OCI-LY1 (cell line): ENCODE data around the gene OR4D2.
A peak's percentile ranks its signal among the peaks of the same experiment; 100 is the strongest.
"Not testable (repeated sequence)": the region's sequence is repeated elsewhere in the genome, so short reads cannot be mapped to it uniquely, and the experiment has no call there.

Experiments used
- H2AFZ ChIP-seq: fragments of 200-600 bp; sonication (generic), shearing (Covaris generic); 2 replicates; pipeline ENCODE4 v1.6.0; 2014; ENCODE audit warnings: antibody characterized with exemption, mild to moderate bottlenecking, low read length
- H3F3A ChIP-seq: fragments of 200-600 bp; sonication (generic), shearing (Covaris generic); 2 replicates; pipeline ENCODE4 v1.6.0; 2014; ENCODE audit warnings: mild to moderate bottlenecking, antibody characterized with exemption, low read length, moderate library complexity; ENCODE audit not compliant: insufficient read depth
- H3K27ac ChIP-seq: fragments of 200-600 bp; sonication (generic); 2 replicates; pipeline ENCODE4 v1.5.1; 2014; ENCODE audit warnings: low read length, mixed run types, mild to moderate bottlenecking, low read depth; ENCODE audit not compliant: poor library complexity, severe bottlenecking
- H3K27me3 ChIP-seq: fragments of 200-600 bp; sonication (generic); 2 replicates; pipeline ENCODE4 v1.6.0; 2014; ENCODE audit warnings: antibody characterized with exemption, mild to moderate bottlenecking, low read length, moderate library complexity; ENCODE audit not compliant: insufficient read depth
- H3K36me3 ChIP-seq: fragments of 200-600 bp; sonication (generic); 2 replicates; pipeline ENCODE4 v1.6.1; 2014; ENCODE audit warnings: mild to moderate bottlenecking, antibody characterized with exemption, low read length, moderate library complexity, mixed read lengths; ENCODE audit not compliant: insufficient read depth
- H3K4me1 ChIP-seq: fragments of 200-600 bp; sonication (generic); 2 replicates; pipeline ENCODE4 v1.5.1; 2014; ENCODE audit warnings: mild to moderate bottlenecking, low read length, moderate library complexity; ENCODE audit not compliant: insufficient read depth, severe bottlenecking
- H3K4me2 ChIP-seq: fragments of 200-600 bp; sonication (generic), shearing (Covaris generic); 2 replicates; pipeline ENCODE4 v1.6.1; 2014; ENCODE audit warnings: low read length
- H3K4me3 ChIP-seq: fragments of 200-600 bp; sonication (generic); 2 replicates; pipeline ENCODE4 v1.5.1; 2014; ENCODE audit warnings: low read length, low read depth, mild to moderate bottlenecking, mixed read lengths; ENCODE audit not compliant: poor library complexity, severe bottlenecking
- H3K79me2 ChIP-seq: fragments of 200-600 bp; shearing (Covaris generic); 2 replicates; pipeline ENCODE4 v1.6.1; 2016; ENCODE audit warnings: mixed run types, low read length, mixed read lengths; ENCODE audit not compliant: insufficient read depth
- H3K9ac ChIP-seq: fragments of 200-600 bp; sonication (generic), shearing (Covaris generic); 2 replicates; pipeline ENCODE4 v1.6.1; 2014; ENCODE audit warnings: mild to moderate bottlenecking, low read length, mixed read lengths
- H3K9me2 ChIP-seq: fragments of 200-600 bp; sonication (generic), shearing (Covaris generic); 2 replicates; pipeline ENCODE4 v1.6.1; 2014; ENCODE audit warnings: low read depth, mild to moderate bottlenecking, low read length, mixed read lengths
- H3K9me3 ChIP-seq: fragments of 200-600 bp; shearing (Covaris generic); 2 replicates; pipeline ENCODE4 v1.6.1; 2014; ENCODE audit warnings: low read length, mixed read lengths
- H4K20me1 ChIP-seq: fragments of 200-600 bp; sonication (generic), shearing (Covaris generic); 2 replicates; pipeline ENCODE4 v1.6.0; 2016; ENCODE audit warnings: mild to moderate bottlenecking, low read length; ENCODE audit not compliant: insufficient read depth
- CTCF ChIP-seq: fragments of 200-600 bp; sonication (generic), shearing (Covaris generic); IDR thresholded peaks from 2 replicates; pipeline ENCODE4 v1.5.1; 2017; ENCODE audit warnings: mild to moderate bottlenecking, antibody characterized with exemption, low read length, moderate library complexity, mixed read lengths
- EZH2 ChIP-seq: fragments of 200-600 bp; sonication (generic), shearing (Covaris generic); IDR thresholded peaks from 2 replicates; pipeline ENCODE4 v1.8.0; 2017; ENCODE audit warnings: borderline replicate concordance, mixed run types, mild to moderate bottlenecking, antibody characterized with exemption, low read length, moderate library complexity, mixed read lengths

The OR4D2 gene

GRCh38 chr17:58120195-58120822 lies 46.5 kb upstream of the OR4D2 start:
- no peaks in the 10 kb centered on the region for H3K36me3 ChIP-seq
- no peak overlapping the region for H2AFZ ChIP-seq

GRCh38 chr17:58121925-58122324 lies 44.9 kb upstream of the OR4D2 start:
- TF ChIP-seq EZH2 (no peak), CTCF (peak; percentile 33; the same call in 1 of the 2 replicates)
- Histone ChIP-seq H3K4me2 (no peak overlapping the region), H2AFZ (no peak overlapping the region), H3F3A (no peaks in the 10 kb centered on the region), H3K27ac (no peak overlapping the region), H4K20me1 (no peaks in the 10 kb centered on the region), H3K27me3 (peaks cover 2% of the 10 kb centered on the region; the same call in 1 of the 2 replicates), H3K4me3 (no peak overlapping the region), H3K4me1 (no peaks in the 10 kb centered on the region), H3K9me3 (no peaks in the 10 kb centered on the region), H3K36me3 (no peaks in the 10 kb centered on the region), H3K79me2 (no peaks in the 10 kb centered on the region), H3K9me2 (no peaks in the 10 kb centered on the region), H3K9ac (no peak overlapping the region)

More at GRCh38 chr17:58120195-58120822, 46.5 kb upstream of the OR4D2 start:
- Histone ChIP-seq H3K9ac (no peak overlapping the region), H3K79me2 (no peaks in the 10 kb centered on the region), H3K4me2 (no peak overlapping the region), H3K4me3 (no peak overlapping the region), H3K9me2 (no peaks in the 10 kb centered on the region), H3K27ac (no peak overlapping the region), H3K4me1 (no peaks in the 10 kb centered on the region), H3K27me3 (peaks cover 4% of the 10 kb centered on the region; the same call in 1 of the 2 replicates), H3K9me3 (no peaks in the 10 kb centered on the region), H4K20me1 (no peaks in the 10 kb centered on the region), H3F3A (no peaks in the 10 kb centered on the region)
- no peak for TF ChIP-seq EZH2
- no peak for TF ChIP-seq CTCF

GRCh38 chr17:58127846-58128245 lies 38.9 kb upstream of the OR4D2 start:
- H3K9ac ChIP-seq: no peak overlapping the region
- H3F3A ChIP-seq: no peaks in the 10 kb centered on the region
- H4K20me1 ChIP-seq: no peaks in the 10 kb centered on the region
- no peaks in the 10 kb centered on the region for H3K9me2 ChIP-seq
- no peaks in the 10 kb centered on the region for H3K79me2 ChIP-seq
- H3K36me3 ChIP-seq: no peaks in the 10 kb centered on the region
- no peaks in the 10 kb centered on the region for H3K27me3 ChIP-seq
- H3K27ac ChIP-seq: no peak overlapping the region
- no peaks in the 10 kb centered on the region for H3K9me3 ChIP-seq
- no peak overlapping the region for H3K4me3 ChIP-seq
- no peak overlapping the region for H2AFZ ChIP-seq
- TF ChIP-seq EZH2 (no peak), CTCF (no peak)
- H3K4me2 ChIP-seq: no peak overlapping the region
- H3K4me1 ChIP-seq: no peaks in the 10 kb centered on the region

DNA sequence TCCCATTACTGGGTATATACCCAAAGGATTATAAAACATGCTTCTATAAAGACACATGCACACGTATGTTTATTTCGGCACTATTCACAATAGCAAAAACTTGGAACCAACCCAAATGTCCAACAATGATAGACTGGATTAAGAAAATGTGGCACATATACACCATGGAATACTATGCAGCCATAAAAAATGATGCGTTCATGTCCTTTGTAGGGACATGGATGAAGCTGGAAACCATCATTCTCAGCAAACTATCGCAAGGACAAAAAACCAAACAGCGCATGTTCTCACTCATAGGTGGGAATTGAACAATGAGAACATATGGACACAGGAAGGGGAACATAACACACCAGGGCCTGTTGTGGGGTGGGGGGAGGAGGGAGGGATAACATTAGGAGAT lies 34.1 kb upstream of the OR4D2 start:
- H3K9ac ChIP-seq, H4K20me1 ChIP-seq, H3K27me3 ChIP-seq, H3K27ac ChIP-seq, H3K9me2 ChIP-seq, H3F3A ChIP-seq, H3K36me3 ChIP-seq, H2AFZ ChIP-seq, H3K9me3 ChIP-seq, H3K4me1 ChIP-seq, H3K4me3 ChIP-seq, H3K79me2 ChIP-seq, H3K4me2 ChIP-seq: not testable (repeated sequence)
